Peyer's patch (tissue), 4 donors: ENCODE results near the gene PHF13. TPM values are rescaled to one million over a fixed set of nuclear protein-coding genes. Genes with fewer than 3 reads are reported as not detected.

ENCODE experiments used
- DNase-seq, 3 donors: peaks; one replicate each; pipeline ENCODE4 v3.0.0-alpha.2; 2017 to 2019
- H3K27ac ChIP-seq, 4 donors: fragments of 200-600 bp; sonication (generic); one replicate each; pipeline ENCODE4 v1.5.1; 2016 to 2019
- H3K27me3 ChIP-seq, 2 donors: fragments of 200-600 bp; sonication (generic); one replicate each; pipeline ENCODE4 v1.5.1; 2019
- H3K36me3 ChIP-seq, 3 donors: fragments of 200-600 bp; sonication (generic); one replicate each; pipeline ENCODE4 v1.5.1; 2016 to 2019
- H3K4me1 ChIP-seq, 4 donors: fragments of 200-600 bp; sonication (generic); one replicate each; pipeline ENCODE4 v1.5.1; 2016 to 2019
- H3K4me3 ChIP-seq, 4 donors: fragments of 200-600 bp; sonication (generic); 1 replicate in 3 of 4; 2 replicates in 1 of 4; pipeline ENCODE4 v1.5.1; 2016 to 2019; ENCODE audit warnings: mild to moderate bottlenecking in 1 of 4
- H3K9me3 ChIP-seq, 4 donors: fragments of 200-600 bp; sonication (generic); one replicate each; pipeline ENCODE4 v1.5.1; 2016 to 2019; ENCODE audit warnings: mild to moderate bottlenecking in 1 of 4
- POLR2A ChIP-seq, 2 donors: fragments of 450-650 bp; IDR thresholded peaks; one replicate each; pipeline ENCODE4 v1.5.1; 2017; ENCODE audit warnings: antibody characterized with exemption in 2 of 2, mild to moderate bottlenecking in 2 of 2, moderate library complexity in 2 of 2
- total RNA-seq, 4 donors: library from RNA; depleted of rRNA; stranded (reverse); fragments of >200 nt; gene quantifications; one replicate each; pipeline ENCODE4 v1.1.0, GENCODE V29; 2016
- TF ChIP-seq, protein P1 (sequence below), 6 experiments: fragments of 450-650 bp in 4 of 6; fragments of 200-600 bp in 2 of 6; sonication (generic) in 1 of 6; IDR thresholded peaks; one replicate each; pipeline ENCODE4 v1.5.1; 2017 to 2019; ENCODE audit warnings: antibody characterized with exemption in 6 of 6, mild to moderate bottlenecking in 3 of 6, moderate library complexity in 1 of 6

The PHF13 gene
- total RNA-seq, 4 donors from 2014 or later, result 3.3 to 7.4 (median 6.0) TPM

DNA sequence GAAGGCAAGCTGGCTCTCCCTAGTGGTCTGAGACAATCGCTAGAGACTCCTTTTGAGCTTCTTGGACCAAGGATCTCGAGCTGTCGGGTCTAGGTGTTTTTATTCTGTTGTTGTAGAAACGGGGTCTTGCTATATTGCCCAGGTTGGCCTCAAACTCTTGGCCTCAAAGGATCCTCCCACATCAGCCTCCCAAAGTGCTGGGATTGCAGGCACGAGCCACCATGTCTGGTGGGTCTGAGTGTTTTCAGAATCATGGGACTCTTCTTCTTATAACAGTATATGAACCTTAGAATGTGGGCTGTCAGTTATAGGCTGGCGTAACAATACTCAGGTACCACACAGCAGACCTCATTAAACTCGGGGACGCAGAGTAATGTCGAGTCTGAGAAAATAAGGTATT lies 55.0 kb downstream of the PHF13 start:
- Histone ChIP-seq H3K27ac (no peak overlapping the region), H3K9me3 (no peaks in the 10 kb centered on the region), H3K4me1 (no peaks in the 10 kb centered on the region), H3K36me3 (peaks cover 0 to 40% (median 0%) of the 10 kb centered on the region in 3 donors), H3K4me3 (no peak overlapping the region), H3K27me3 (no peaks in the 10 kb centered on the region)
- DNase-seq, result no peak
- TF ChIP-seq, protein P1, sequence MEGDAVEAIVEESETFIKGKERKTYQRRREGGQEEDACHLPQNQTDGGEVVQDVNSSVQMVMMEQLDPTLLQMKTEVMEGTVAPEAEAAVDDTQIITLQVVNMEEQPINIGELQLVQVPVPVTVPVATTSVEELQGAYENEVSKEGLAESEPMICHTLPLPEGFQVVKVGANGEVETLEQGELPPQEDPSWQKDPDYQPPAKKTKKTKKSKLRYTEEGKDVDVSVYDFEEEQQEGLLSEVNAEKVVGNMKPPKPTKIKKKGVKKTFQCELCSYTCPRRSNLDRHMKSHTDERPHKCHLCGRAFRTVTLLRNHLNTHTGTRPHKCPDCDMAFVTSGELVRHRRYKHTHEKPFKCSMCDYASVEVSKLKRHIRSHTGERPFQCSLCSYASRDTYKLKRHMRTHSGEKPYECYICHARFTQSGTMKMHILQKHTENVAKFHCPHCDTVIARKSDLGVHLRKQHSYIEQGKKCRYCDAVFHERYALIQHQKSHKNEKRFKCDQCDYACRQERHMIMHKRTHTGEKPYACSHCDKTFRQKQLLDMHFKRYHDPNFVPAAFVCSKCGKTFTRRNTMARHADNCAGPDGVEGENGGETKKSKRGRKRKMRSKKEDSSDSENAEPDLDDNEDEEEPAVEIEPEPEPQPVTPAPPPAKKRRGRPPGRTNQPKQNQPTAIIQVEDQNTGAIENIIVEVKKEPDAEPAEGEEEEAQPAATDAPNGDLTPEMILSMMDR (IDR thresholded peaks at IDR 0.05), result no peak
- no peak for TF ChIP-seq POLR2A (IDR thresholded peaks at IDR 0.05)

DNA sequence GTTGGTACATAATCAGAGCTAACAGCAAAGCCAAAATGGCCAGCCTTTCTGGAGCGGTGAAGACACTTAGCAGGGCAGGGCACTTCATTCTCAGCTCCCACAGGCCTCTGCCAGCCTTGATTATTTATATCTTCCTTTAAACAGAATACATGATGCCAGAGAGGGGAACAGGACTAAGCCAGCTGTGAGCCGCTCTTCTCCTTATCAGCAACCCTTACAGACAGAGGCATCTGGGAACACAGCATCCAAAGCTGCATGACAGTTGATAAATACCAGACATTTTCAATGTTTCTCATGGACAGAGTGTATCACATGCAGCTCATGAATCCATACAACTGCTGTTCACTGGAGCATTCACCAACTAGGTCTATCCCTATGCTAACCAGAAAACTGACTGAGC lies 59.0 kb downstream of the PHF13 start:
- no peaks in the 10 kb centered on the region for H3K27me3 ChIP-seq
- no peaks in the 10 kb centered on the region for H3K9me3 ChIP-seq
- TF ChIP-seq POLR2A (IDR thresholded peaks at IDR 0.05), result no peak
- TF ChIP-seq, protein P1 (IDR thresholded peaks at IDR 0.05), result no peak
- no peak for DNase-seq
- H3K27ac ChIP-seq, result no peak overlapping the region
- no peak overlapping the region for H3K4me3 ChIP-seq
- H3K36me3 ChIP-seq, result peaks cover 0 to 42% (median 0%) of the 10 kb centered on the region in 3 donors
- H3K4me1 ChIP-seq, result no peaks in the 10 kb centered on the region

Other genes with a start within 250 kb of the PHF13 start
- 10 to 100 TPM; 38.4 to 93.2 (median 67.1) TPM for gene ACOT7, start 220.0 kb upstream of the PHF13 start, total RNA-seq
- gene HES2, start 193.8 kb upstream of the PHF13 start, total RNA-seq, result 10 to 100 TPM in 1 of 4 donors, 1 to 10 TPM in 3; 2.5 to 15.9 (median 5.2) TPM
- 100 to 1,000 TPM in 3 of 4 donors, 10 to 100 TPM in 1; 17.3 to 390 (median 306) TPM for gene ESPN, start 189.0 kb upstream of the PHF13 start, total RNA-seq
- 10 to 100 TPM; 31.0 to 88.4 (median 61.5) TPM for gene TNFRSF25, start 147.6 kb upstream of the PHF13 start, total RNA-seq
- 10 to 100 TPM; 17.7 to 56.9 (median 45.4) TPM for gene PLEKHG5, start 122.1 kb upstream of the PHF13 start, total RNA-seq
- gene NOL9, start 59.2 kb upstream of the PHF13 start, total RNA-seq, result 10 to 100 TPM; 19.0 to 28.0 (median 22.5) TPM
- not detected for gene TAS1R1, start 58.4 kb upstream of the PHF13 start, total RNA-seq
- gene ZBTB48, start 33.7 kb upstream of the PHF13 start, total RNA-seq, result 10 to 100 TPM; 27.0 to 80.9 (median 38.2) TPM
- 10 to 100 TPM; 14.4 to 25.1 (median 18.2) TPM for gene KLHL21, start 10.9 kb upstream of the PHF13 start, total RNA-seq
- 10 to 100 TPM in 3 of 4 donors, 1 to 10 TPM in 1; 9.9 to 22.8 (median 18.8) TPM for gene THAP3, start 11.1 kb downstream of the PHF13 start, total RNA-seq
- gene DNAJC11, start 88.1 kb downstream of the PHF13 start, total RNA-seq, result 100 to 1,000 TPM in 1 of 4 donors, 10 to 100 TPM in 3; 62.9 to 119 (median 63.4) TPM
- 10 to 100 TPM; 57.4 to 88.3 (median 62.1) TPM for gene CAMTA1, start 171.7 kb downstream of the PHF13 start, total RNA-seq